T-helper 2 cell treated with Interferon-gamma antibody and Interleukin-4, amounts not matched to agents 100 ng/mL and 5 ng/mL, for 36 hours (primary cell): ENCODE measurements around the gene KDR. TPM values are rescaled to one million over a fixed set of nuclear protein-coding genes. Genes with fewer than 3 reads are reported as not detected.

Source experiments
- intact Hi-C: fragments of 100-400 bp; cut with micrococcal nuclease; formaldehyde crosslinking; loops from one replicate; pipeline ENCODE4 v1.15.1; 2023
- total RNA-seq: library from RNA; stranded (reverse); gene quantifications from 2 replicates; pipeline ENCODE4 v1.2.3, GENCODE V29; 2022

Gene KDR
- total RNA-seq, 1 donor from 2014 or later: not detected

DNA sequence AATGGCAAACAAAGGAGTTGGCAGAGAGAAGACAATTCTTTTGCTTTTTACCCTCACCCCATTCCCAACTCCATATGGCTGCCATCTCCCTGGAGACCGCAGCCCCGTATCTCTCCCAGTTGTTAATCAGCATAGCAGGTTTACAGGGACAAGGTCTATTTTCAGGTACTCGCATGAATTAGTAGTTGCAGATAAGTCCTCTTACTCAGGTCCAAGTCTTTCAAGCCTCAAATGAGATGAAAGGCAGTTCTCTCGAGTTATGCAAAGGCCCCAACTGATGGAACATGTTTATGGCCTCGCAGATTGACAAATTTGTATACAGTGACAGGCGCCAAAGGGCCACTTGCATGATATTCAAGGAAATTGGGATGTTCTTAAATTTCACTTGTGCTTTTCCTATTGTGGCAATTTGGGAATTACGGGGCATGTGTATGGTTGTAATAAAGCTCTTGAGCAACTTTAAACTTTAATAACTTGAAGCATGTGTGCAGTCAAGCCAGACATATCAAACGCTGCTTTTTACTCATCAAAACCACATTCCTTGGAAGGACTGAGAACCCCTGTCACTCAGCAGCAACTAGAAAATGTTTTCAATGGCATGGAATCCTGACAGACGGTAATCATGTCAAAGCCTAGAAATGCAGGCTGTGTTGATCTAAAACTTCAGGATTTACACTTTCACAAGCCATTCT is 45.1 kb downstream of the KDR start:
- intact Hi-C loops: no loop called here

DNA sequence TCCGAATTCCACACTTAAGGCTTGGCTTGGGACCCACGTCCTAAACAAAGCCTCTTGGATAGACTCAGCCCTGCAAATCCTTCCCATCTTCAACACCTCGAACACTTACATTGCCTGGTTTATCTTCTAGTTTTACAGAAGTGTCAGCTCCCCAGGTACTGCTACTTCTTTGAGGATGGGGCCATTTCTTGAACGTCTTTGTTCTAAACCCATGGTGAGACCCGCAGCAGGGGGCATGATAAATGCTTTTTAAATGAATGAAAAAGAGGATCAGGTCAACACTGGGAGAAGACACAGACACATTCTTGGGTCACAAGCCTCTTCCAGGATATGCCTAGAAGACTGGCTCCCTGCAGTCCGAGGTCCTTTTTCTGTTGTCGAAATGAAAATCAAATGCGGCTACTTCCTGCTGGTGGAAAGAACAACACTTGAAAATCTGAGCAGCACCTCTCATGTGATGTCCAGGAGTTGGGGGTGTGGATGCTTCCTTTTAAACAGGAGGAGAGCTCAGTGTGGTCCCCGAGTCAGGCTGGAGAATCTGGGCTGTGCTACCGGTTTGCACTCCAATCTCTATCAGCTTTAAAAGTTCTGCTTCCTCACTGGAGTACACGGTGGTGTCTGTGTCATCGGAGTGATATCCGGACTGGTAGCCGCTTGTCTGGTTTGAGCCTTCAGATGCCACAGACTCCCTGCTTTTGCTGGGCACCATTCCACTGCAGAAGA is 45.8 kb downstream of the KDR start:
- intact Hi-C loops: no loop called here

DNA sequence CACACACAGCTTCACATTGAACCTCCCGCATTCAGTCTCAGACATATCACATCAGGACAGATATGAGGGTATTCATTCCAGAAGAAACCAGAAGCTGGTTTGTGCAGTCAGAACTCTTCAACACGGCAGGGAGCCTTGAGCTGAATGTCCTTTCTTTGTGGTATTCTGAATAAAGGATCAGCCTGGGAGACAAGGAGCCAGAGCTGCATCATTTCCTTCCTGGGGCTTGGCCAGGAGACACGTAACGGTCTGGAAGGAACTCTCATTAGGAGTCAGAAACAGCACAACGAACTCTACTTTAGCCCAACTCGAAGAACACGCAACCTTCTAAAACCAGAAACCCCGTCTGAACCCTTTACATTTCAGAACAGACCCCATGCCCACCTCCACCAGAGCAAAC is 46.4 kb downstream of the KDR start:
- intact Hi-C loops: no loop called here

DNA sequence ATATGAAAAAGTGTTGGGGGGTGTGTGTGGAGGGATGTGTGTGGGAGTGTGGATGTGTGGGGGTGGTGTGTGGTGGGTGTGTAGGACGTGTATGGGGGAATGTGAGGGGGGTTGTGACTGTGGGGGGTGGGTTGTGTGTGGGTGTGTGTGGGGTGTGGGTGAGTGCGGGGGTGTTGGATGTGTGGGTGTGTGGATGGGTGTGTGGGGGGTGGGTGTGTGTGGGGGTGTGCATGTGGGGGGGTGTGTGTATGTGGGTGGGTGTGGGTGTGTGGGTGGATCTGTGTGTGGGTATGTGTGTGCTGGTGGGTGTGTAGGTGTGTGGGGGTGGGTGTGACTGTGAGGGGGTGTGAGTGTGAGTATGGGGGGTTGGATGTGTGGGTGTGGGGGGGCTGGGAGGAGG is 47.8 kb downstream of the KDR start:
- intact Hi-C loops: no loop called here

DNA sequence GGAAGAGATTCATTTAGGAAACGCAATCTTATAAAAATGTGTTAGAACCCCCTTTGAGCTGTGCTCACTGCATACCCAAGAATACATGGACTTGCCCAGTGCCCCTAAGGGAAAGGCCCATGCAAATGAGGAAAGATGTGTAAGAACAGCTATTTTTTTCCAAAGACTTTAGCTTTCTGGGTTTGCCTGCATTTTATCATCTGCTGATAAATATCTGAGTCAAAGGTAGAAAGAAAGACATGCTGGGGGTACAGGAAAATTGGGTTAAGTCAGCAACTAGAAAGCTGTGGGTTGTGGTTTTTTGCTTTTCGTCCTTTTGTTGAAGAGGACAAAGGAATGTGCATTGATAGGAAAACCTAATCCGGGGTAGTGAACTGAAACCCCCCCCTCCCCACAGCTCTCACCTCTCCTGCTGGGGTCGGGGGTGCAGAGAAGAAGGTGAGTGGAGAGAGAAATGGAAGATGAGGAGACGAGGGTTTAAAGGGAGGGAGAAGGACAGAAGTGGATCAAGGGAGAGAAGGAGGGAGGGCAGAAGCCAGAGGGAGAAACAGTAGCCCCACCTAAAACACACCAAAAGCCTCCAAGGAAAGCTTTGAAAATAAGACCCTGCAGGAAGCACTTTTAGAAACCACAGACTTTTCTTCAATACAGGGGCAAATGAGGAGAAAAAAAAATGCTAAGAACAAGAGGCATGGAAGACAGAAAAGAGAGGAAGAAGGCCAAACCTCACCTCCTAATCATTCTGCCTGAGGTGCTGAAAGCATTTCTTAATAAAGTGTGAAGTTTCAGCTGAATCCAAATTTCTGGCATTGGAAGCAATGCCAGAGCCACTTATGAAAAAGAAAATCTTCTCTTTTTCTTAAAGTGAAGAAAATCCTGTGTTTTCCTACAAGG is 49.3 kb downstream of the KDR start:
- intact Hi-C loops: no loop called here

DNA sequence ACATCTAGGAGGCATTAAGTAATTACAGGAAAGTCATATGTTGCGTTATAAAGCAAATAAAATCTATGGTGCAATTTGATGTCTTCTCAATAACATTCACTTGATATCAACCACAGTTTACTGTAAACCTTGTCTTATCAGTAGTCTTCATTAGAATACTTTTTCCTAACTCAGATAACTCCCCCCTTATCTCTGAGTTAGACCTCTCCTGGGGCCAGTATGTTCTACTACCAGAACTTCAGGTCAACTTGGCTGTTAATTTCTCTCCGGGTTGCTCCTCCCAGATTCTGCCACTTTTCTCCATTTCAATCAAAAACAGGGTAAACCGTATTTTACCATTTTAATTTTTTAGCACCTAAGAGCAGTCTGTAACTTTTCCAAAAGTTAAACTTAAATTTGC is 50.0 kb downstream of the KDR start:
- intact Hi-C loops: no loop called here

DNA sequence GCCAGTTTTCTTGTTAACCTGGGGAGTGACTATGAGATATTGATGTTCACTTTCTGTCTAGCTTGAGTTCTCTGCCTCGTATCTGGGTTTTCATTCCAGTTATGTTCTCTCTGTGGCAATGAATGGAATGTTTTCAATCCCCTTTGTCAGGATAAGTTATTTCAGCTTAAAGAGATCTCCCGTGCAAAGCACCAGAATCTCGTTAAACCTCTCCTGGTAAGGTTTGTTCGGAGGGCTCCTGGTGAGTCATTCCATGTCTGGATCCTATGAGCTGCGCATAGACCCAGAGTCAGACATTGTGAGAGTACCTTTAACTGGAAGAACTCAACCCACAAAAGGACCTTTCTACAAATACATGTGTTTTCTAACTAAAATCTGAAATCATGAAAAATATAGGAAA is 51.0 kb downstream of the KDR start:
- intact Hi-C loops: no loop called here

DNA sequence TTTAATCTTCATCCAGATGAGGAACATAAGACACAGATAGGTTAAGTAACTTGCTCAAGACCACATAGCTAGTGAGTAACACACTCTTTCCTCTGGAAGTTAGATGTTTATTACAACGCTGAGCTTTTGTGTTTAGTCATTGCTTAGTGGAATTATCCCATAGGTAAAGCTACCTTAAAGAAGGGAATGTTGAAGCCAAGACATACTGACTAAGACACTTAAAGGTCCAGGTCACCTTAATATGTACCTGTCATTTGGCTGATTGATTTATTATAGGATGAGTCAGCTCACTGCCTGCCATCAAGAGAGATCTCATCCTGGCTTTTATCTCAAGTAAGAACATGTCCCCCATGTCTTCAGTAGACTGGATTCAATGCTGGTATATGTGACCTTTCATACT is 53.4 kb downstream of the KDR start:
- intact Hi-C loops: no loop called here

DNA sequence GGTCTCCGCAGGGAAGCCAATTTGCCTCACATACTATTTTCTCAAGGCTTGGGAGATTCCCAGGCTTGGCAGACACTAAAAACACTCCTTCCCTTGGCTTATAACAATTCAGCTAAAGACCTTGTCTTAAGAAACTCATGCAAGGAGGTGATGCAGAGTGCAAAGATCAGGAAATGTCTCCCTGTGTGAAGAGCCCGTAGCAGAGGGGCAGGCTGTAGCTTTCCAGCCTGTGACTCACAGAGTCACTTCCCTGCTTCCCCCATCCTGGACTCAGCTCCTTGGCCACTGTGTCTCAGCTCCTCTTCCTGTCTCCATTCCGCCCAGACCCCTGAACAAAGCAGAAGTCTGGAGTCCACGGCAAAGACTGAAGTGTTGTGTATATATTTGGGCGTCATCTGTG is 56.1 kb downstream of the KDR start:
- intact Hi-C loops: no loop called here

DNA sequence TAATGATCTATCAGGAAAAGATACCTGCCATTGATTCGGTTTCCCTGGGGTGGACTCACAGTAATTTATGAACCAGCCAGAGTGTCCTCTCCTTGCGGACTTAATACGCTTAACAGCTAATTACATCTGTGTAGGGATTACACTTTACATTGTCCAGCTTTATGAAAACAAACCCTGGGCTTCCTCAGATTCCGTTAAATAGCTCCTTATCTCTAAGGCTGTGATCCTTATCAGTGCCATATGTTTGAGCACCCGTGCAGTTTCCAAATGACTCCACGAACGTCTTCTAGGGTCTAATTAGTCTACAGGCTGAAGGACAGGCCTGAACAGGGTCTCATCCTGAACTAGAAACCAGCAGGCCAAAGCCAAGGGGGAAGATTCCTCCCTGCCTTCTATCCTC is 56.9 kb downstream of the KDR start:
- intact Hi-C loops: no loop called here

DNA sequence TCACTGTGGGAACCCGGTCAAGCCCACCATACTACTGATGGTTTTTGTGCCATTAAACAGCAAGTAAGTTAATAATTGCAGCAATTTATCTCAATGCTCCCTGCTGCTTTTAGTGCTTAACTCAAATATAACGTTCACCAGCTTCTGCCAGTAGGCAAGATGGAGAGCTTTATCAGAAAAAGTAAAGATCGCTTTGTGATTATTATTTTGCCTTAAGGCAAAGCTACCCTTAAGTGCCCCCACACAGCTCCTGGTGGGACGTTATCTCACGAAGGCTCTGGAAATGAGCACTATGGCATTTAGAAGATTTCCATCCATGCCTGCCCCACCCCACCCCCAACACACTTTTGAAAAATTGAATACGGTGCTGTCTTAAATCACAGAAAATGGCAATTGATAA is 59.4 kb downstream of the KDR start:
- intact Hi-C loops: no loop called here

DNA sequence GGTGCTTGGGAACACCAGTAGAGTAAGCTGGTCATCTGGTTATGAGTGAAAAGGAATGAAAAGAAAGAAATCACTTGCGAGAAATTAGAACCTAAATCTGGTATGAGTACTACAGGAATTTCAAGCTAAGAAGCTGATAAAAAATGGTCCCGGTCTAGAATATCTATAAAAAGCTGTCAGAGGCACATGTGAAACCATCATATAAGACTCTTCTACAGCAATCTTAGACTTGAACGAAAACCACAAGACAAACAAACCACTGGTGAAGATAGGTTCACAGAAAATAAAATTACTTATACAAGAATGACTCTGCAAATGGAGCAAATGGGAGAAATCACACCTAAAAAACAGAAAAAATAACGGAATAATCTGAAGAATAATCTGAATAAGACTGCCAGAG is 69.9 kb downstream of the KDR start:
- intact Hi-C loops: no loop called here

DNA sequence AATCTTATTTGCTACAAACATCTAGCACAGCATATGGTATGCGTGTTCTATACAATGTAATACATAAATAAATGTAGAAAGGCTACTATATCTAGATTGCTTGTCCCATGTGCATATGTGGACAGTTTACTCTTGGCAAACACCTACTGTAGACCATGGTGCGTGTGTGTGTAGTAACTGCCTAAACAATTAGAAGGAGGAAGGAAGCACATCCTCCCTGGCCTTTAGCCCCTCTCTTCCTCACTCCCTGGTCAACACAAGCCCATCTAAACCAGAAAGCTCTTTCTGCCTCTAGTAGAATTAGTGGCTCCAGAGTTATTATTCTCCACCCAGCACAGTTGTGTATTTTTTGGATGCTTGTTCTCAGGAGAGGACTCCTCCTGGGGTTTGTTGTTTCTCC is 73.9 kb downstream of the KDR start:
- intact Hi-C loops: no loop called here

DNA sequence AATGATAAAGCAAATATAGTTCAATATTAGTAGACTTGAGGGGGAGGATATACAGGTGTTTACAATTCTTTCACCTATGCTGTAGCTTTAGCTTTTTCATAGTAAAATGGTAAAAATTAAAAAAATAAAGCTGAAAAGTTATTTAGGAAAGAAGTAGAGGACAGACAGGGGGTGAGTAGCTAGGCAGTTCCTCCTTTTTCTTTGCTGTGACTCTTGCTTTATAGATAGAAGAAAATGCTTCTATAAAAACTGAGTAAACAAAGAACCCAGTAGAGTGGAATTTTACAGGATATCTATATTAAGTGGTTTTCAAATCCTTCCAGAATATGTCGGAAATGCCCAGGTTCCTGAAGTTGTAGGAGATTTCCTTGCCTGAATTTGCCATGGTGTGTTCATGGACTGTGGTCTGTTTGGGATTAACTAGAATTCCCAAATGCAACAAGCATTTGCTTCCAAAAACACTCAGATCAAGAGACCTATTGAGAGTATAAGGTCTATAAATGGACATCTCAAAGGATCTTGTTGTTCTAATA is 74.9 kb downstream of the KDR start:
- intact Hi-C loops: no loop called here

DNA sequence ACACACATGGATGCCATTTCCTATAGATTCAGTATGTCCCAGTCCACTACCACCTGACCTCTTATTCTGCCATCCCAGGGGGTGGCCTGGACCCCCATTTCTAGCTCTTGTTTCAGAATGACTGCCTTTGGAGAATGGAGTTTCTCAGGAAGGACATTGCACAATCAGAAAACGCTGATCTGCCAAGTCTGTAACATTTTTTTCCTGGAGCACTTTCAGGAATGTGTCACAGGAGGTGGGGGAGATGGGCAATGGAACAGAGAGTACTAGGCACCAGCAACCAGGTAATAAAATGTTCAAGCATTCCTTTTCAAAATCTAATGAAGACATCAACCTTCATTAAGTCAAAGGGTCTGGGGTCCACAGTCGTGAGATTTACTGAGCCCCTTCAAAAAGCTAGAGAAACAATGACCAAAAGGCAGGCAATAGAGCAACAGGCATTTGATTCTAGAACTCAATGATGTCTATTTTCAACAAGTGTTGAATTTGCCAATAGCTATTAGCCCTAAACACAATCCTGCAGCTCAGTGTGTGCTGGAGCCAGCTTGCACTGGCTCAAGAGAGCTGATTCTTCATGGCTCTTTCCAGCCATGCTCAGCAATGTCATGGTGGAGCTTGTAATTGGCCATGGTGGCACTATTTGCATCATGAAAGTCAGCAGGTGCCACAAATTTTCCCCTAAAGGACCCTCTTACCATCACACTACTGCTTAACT is 87.1 kb downstream of the KDR start:
- intact Hi-C loops: no loop called here

DNA sequence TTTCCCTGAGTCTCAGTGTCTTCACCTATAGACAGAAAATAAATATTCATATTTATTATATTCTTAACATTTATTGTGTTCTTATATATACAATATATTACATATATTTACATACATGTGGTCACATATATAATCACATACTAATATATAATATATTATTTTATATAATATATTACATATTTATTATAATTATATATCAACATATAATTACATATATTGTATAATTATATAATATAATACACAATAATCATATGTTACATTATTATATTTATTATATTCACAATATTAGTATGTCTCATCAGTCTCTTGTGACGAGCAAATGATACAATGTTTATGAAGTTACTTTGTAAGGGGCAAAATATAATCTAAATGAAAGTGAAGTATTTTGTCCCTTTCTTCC is 87.7 kb downstream of the KDR start:
- intact Hi-C loops: no loop called here

DNA sequence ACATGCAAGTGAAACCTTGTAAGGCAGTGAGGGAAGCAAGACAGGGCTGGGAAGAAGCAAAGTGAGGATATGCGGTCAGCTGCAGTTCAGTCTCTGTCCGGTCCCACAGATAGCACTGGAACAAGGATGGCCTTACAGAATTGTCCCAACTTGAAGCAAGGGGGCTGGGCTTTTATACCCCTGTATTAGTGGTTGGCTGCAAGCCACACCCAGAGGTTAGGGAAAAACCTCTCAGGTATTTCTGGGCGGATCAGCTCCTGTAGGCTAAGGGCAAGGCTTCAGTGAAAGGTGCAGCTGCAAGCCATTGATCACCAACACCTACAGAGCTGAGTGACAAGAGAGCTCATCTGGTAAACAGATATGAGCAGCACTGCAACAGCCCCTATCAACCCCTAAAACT is 89.0 kb downstream of the KDR start:
- intact Hi-C loops: no loop called here

DNA sequence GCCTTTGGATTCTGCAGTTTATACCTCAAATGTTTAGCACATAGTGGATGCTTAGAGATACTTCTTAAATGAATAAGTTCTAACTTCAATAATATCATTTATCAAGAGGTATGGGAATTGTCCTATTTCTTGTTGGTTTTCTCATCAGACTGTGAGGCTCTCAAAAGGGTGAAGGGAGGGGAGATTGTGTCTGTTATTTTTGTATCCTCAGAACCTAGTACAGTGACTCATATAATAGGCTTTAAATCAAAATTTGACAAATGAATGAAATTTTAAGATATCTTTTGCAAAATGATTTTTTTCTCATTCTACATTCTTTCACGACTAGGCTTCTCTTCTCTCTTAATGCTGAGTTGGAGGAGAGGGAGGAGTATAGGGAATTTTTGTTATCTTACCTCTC is 89.5 kb downstream of the KDR start:
- intact Hi-C loops: no loop called here

DNA sequence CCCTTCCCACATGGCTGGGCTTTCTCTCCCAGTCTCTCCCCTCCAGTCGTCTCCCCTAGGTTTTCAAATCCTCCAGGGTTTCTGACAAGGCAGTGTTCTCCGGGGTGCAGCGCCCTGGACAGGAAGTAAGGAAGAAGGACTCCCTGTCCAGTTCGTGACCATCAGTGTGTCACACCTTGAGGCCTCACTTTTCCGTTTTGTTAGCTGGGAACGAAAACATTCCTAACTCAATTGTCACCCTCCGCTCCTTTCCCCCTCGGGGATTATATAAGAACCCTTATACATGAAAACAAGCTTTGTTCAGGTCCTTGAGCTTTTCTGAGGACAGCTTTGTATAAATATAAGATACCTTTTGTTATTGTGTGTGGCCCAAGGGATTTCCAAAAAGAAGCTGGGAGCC is 92.1 kb downstream of the KDR start:
- intact Hi-C loops: no loop called here

DNA sequence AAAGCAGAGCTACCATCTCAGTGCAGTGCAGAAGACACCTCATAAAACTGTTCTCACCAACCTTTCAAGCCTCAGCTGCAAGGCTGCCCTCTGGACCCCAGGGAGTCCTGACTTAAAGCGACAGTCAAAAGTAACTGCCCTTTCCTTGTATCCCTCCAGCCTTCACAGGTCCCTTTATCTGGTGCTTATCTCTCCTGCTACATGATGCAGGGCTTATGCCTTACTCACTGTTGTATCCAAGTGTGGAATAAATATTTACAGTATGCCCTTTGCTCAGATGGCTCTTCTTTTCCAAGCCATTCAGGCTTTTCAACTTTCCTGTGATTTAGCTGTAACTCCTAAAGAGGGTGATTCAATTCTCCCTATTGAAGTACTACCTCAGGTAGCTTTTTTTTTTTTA is 92.6 kb downstream of the KDR start:
- intact Hi-C loops: no loop called here

DNA sequence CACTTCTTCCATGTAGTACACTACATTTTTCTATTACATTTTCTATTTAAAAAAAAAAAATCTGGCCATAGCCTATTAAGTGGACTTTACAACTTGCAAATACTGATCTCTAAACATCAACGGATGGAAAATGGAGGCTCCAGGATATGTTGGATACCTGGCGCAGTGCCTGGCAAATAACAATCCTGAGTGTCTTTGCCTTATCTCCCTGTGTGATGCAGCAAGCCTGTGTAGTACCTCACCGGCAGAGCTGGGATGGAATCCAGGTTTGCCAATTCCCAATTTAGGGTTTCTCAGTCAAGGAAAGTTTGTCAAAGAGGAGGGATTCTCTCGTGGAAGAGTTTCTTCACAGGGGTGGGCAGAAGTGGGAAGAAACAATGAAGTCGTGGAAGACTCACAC is 93.2 kb downstream of the KDR start:
- intact Hi-C loops: no loop called here
